Posterior vena cava (tissue), 2 donors: Measurements from ENCODE around the gene UBE4B. TPM values are rescaled to one million over a fixed set of nuclear protein-coding genes. Genes with fewer than 3 reads are reported as not detected.
"Not testable (repeated sequence)": the region's sequence is repeated elsewhere in the genome, so short reads cannot be mapped to it uniquely, and the experiment has no call there.

Experiments
- DNase-seq: peaks from one replicate; pipeline ENCODE4 v3.0.0-alpha.2; 2020; ENCODE audit warnings: low spot score
- intact Hi-C, 2 donors: fragments of 100-400 bp; cut with DNase I; formaldehyde crosslinking; loops; one replicate each; pipeline versions ENCODE4 v1.14.1 to v1.14.2; 2022 to 2023
- total RNA-seq, 2 donors: library from RNA; stranded (reverse); fragmentation: NEBNext Ultra II Directional; extraction: Animal tissue kit (Norgen Biotek cat#: 25700); gene quantifications; one replicate each; pipeline ENCODE4 v1.2.1, GENCODE V29; 2021
- donor health status: DM: yes; HTN: yes; CAD: no.
- donor health status: DM: yes; HTN: yes; CAD: no.

The UBE4B gene
- total RNA-seq, 2 donors from 2014 or later, result 34.4 to 34.7 TPM

GRCh38 chr1:10104834-10105233, 72.1 kb downstream of the UBE4B start:
- intact Hi-C loops, result loop anchor here in 1 of 2 donors (5.0 kb wide), 1 partner anchor 38 kb away; no protein-coding TSS in a partner anchor
- DNase-seq, result no peak

- DNase-seq, result no peak
- intact Hi-C loops, result loop anchor here in 1 of 2 donors (5.0 kb wide), 1 partner anchor 38 kb away; no protein-coding TSS in a partner anchor
These were observed 72.7 kb downstream of the UBE4B start for GRCh38 chr1:10105484-10105883.

- intact Hi-C loops, result loop anchor here in 1 of 2 donors (5.0 kb wide), 1 partner anchor 39 kb away; no protein-coding TSS in a partner anchor
- no peak for DNase-seq
These were observed 73.5 kb downstream of the UBE4B start for GRCh38 chr1:10106241-10106640.

- intact Hi-C loops, result loop anchor here in 1 of 2 donors (5.0 kb wide), 1 partner anchor 40 kb away; no protein-coding TSS in a partner anchor
- DNase-seq, result no peak
These were observed 74.2 kb downstream of the UBE4B start for GRCh38 chr1:10106756-10107475.

- intact Hi-C loops, result loop anchor here in 1 of 2 donors (5.0 kb wide), 1 partner anchor 40 kb away; no protein-coding TSS in a partner anchor
- not testable (repeated sequence) for DNase-seq
These were observed 74.7 kb downstream of the UBE4B start for GRCh38 chr1:10107476-10107847.

- intact Hi-C loops, result loop anchor here in 1 of 2 donors (5.0 kb wide), 1 partner anchor 41 kb away; no protein-coding TSS in a partner anchor
- DNase-seq, result no peak
These were observed 75.4 kb downstream of the UBE4B start for GRCh38 chr1:10108134-10108663.

- intact Hi-C loops, result loop anchor here in 1 of 2 donors (5.0 kb wide), 1 partner anchor 42 kb away; no protein-coding TSS in a partner anchor
- no peak for DNase-seq
These were observed 76.4 kb downstream of the UBE4B start for GRCh38 chr1:10108948-10109708.

- intact Hi-C loops, result no loop called here
- DNase-seq, result no peak
These were observed 80.7 kb downstream of the UBE4B start for GRCh38 chr1:10113501-10113900.

GRCh38 chr1:10114746-10115145, 82.0 kb downstream of the UBE4B start:
- intact Hi-C loops, result no loop called here
- DNase-seq, result no peak

- intact Hi-C loops, result no loop called here
- no peak for DNase-seq
These were observed 84.4 kb downstream of the UBE4B start for GRCh38 chr1:10117132-10117531.

- DNase-seq, result no peak
- intact Hi-C loops, result no loop called here
These were observed 85.1 kb downstream of the UBE4B start for GRCh38 chr1:10117865-10118264.

GRCh38 chr1:10121688-10122087, 88.9 kb downstream of the UBE4B start:
- intact Hi-C loops, result no loop called here
- DNase-seq, result no peak

- no peak for DNase-seq
- intact Hi-C loops, result no loop called here
These were observed 90.2 kb downstream of the UBE4B start for GRCh38 chr1:10122926-10123325.

GRCh38 chr1:10128101-10128765, 95.5 kb downstream of the UBE4B start:
- intact Hi-C loops, result no loop called here
- DNase-seq, result no peak

GRCh38 chr1:10132316-10132715, 99.6 kb downstream of the UBE4B start:
- intact Hi-C loops, result no loop called here
- DNase-seq, result no peak

GRCh38 chr1:10132852-10133251, 100.1 kb downstream of the UBE4B start:
- intact Hi-C loops, result no loop called here
- DNase-seq, result no peak

GRCh38 chr1:10140981-10141380, 108.2 kb downstream of the UBE4B start:
- intact Hi-C loops, result no loop called here
- DNase-seq, result no peak

GRCh38 chr1:10143961-10144485, 111.3 kb downstream of the UBE4B start:
- intact Hi-C loops, result no loop called here
- DNase-seq, result no peak

- DNase-seq, result no peak
These were observed 113.6 kb downstream of the UBE4B start for GRCh38 chr1:10146391-10146790.

More at GRCh38 chr1:10146391-10146790, 113.6 kb downstream of the UBE4B start:
- intact Hi-C loops, result no loop called here
